IPS-15b (cell line): ENCODE results near the gene ERC2.

ENCODE experiments used
- H3K27me3 ChIP-seq: one replicate; pipeline ENCODE4 v1.6.1; 2013; ENCODE audit warnings: low read length; ENCODE audit not compliant: control insufficient read depth, insufficient read depth
- H3K36me3 ChIP-seq: one replicate; pipeline ENCODE4 v1.6.1; 2013; ENCODE audit warnings: low read length; ENCODE audit not compliant: control insufficient read depth, insufficient read depth
- H3K4me1 ChIP-seq: one replicate; pipeline ENCODE4 v1.6.1; 2013; ENCODE audit warnings: mild to moderate bottlenecking, low read length; ENCODE audit not compliant: control insufficient read depth, insufficient read depth
- H3K4me3 ChIP-seq: one replicate; pipeline ENCODE4 v1.5.1; 2013; ENCODE audit warnings: low read depth, low read length
- H3K9ac ChIP-seq: one replicate; pipeline ENCODE4 v1.6.1; 2013; ENCODE audit warnings: low read depth, mild to moderate bottlenecking, low read length
- H3K9me3 ChIP-seq: one replicate; pipeline ENCODE4 v1.6.1; 2013; ENCODE audit warnings: mild to moderate bottlenecking, low read length; ENCODE audit not compliant: control insufficient read depth, insufficient read depth

Gene ERC2

DNA sequence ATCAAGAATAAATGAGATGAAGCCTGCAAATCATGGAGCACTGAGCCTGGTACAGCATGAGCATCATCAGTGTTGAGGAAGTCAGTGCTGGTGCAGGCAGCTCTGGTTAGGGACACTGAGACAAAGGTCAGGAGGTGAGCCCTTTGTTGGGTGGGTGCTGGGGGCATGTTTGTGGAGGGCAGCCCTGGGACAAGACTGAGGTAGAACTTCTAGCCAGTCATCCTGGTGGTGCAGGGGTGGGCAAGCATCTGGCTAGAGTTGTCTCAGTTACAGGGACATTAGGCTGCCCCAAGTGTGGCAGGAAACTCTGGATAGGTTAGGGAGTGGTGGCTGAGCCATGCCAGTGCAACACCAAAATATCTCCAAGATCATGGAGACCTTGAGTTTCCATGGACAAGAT, 1008.4 kb downstream of the ERC2 start:
- Histone ChIP-seq H3K27me3 (no peaks in the 10 kb centered on the region), H3K36me3 (no peaks in the 10 kb centered on the region), H3K9me3 (no peaks in the 10 kb centered on the region), H3K4me1 (no peaks in the 10 kb centered on the region), H3K4me3 (no peak overlapping the region), H3K9ac (no peak overlapping the region)
